NCI-H2171 (cell line): ENCODE results near the gene DLG2.

Experiments used
- DNase-seq: peaks from one replicate; lab custom pipeline; 2025; lab: John Stamatoyannopoulos, UW

DLG2 gene

DNA sequence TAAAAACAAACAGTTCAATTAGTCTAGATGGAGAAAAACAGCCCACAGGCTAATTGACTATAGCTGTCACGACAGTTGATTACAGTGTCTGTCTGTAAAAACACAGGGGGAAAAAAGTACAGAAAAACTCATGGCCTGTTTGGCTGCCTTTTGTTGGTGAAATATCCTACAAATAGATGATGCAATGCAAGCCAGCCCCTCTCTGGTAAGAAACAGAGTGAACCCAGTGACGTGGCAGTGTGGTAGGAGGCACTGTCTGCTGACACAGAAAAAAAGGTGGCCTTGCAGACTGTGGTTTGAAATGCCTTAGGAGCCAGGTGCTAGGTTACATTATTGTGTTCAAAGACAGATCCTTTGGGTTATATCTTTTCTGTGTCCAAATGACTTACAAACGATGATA lies 1909.6 kb downstream of the DLG2 start:
- no peak for DNase-seq

GRCh38 chr11:83715927-83716535 lies 1911.1 kb downstream of the DLG2 start:
- no peak for DNase-seq

DNA sequence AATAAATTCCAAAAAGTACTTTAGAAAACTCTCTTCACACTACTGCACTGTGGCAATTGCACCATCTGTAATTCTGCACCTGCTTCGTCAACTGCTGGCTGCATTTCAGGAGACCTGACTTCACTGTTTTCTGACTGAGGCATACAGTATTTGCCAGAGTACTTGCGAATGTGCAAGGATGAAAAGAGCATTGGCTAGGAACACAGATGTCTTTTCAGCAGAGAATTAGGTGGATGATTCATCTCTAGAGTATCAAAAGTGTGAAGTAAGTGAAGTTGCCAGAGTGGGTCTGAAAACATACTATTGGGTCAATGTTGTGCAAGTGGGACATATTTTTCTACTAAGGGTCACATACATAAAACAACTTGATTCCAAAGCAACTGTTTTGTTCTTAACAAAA lies 1913.4 kb downstream of the DLG2 start:
- DNase-seq: no peak

- DNase-seq: no peak
These were observed 1916.0 kb downstream of the DLG2 start for GRCh38 chr11:83711106-83711527.

DNA sequence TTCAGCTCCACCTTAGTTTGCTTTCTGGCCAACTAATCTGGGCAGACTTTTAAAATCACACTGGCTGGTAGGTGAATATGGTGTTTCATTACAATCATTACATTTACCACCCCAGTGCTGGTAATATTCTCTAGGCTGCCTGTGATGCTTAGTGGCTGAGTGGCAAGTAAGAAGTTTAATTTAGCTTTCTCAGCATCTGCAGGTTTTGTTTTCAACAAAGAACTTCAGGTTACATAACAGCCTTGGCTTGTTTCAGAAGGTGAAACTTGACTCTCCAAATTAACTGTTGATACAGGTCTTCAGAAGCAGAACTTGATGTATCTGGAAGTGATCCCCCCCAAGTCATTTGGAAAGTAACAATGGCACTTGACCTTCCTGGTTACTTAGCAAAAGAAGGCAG lies 1917.7 kb downstream of the DLG2 start:
- no peak for DNase-seq

DNA sequence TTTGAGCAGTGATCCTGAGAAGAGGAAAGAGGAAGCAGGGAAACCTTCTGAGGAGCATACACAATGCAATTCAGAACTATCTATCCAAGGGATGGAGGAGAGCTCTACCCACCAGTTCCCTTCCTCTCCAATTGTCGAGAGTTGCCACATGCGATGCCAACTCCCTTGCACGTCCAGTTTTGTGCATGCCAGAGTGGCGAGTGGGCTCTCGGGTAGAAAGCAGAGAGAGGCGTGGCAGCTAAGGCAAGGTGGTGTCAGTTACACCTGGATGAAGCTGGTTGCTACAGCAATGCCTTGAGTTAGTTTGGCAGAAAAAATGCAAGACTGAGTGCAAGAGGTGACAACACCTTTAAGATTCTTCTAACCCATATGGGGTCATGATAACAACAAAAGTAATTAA lies 1920.6 kb downstream of the DLG2 start:
- DNase-seq: no peak

DNA sequence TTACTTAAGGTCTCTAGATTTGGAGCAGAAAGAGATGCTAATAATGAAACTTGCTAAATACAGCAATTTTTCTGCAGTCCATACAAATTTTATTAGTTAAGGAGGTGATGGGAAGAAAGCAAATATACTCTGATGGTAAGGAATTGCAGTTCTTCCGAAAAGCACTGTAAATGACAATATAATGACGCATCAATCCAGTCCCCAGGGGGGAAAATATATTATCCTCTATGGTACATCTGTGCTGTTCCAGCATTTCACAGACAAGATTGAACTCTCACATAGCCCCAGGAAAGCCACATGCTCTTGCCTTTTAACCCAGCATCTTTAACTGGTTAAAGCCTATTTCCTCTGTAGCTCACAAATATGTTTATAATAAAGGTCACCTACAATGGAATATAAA lies 1924.3 kb downstream of the DLG2 start:
- no peak for DNase-seq

- no peak for DNase-seq
These were observed 1929.6 kb downstream of the DLG2 start for GRCh38 chr11:83697518-83697917.

GRCh38 chr11:83695046-83695445 lies 1932.1 kb downstream of the DLG2 start:
- no peak for DNase-seq

DNA sequence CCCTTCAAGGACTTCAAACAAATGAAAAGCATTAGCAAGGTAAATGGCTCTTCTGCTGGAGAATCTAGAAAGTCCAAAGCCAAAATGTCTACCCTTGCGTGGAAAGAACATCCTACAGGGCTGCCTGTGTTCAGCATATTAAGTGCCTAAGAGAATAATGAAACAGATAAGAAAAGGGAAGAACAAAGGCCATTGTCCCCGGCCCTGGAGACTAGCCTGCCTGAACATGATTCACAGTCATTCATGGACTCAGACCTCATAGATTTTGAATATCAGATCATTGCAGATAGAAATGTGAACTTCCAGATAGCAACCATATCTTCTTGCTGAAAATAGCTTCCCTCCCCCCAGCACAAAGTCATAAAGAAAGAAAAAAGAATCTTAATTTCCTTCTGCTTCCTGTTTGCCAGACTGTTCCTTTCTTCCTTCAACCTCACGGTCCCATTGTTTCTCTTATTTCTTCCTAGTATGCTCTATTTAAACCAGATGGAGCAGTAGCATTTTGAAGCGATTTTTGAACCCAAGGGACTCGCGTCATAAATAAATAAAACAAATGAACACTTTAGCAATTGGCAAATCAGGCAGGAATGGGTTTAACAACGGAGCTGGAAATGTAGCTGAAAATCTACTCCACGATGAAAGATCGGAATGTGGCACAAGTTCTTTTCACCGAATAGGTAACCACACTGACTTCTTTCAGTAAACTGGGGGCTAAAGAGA lies 1932.8 kb downstream of the DLG2 start:
- DNase-seq: no peak

GRCh38 chr11:83693306-83693992 lies 1933.7 kb downstream of the DLG2 start:
- DNase-seq: no peak

GRCh38 chr11:83692675-83693074 lies 1934.5 kb downstream of the DLG2 start:
- DNase-seq: no peak

DNA sequence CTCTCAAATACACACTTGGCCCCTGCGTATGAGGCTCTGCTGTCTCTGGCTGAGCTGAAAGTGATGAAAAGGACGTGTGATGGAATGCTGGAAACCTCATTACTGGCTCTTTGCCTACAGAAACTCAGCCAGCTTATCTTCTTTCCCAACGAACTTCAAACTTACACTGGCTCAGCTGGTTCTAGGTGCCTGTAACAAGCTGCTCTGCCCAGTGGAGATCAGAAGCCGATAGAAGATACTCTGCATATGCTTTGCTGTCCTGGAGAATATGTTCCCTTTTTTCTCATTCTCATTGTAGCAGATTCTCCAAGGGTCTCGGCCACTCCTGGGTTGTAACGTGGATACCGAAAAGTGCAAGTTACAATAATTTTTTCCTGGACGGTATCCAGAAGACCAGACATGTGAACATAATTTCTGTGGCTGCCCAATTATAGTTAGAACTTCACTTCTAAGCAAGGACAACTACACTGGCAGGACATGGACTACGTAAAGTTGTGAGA lies 1935.6 kb downstream of the DLG2 start:
- no peak for DNase-seq

DNA sequence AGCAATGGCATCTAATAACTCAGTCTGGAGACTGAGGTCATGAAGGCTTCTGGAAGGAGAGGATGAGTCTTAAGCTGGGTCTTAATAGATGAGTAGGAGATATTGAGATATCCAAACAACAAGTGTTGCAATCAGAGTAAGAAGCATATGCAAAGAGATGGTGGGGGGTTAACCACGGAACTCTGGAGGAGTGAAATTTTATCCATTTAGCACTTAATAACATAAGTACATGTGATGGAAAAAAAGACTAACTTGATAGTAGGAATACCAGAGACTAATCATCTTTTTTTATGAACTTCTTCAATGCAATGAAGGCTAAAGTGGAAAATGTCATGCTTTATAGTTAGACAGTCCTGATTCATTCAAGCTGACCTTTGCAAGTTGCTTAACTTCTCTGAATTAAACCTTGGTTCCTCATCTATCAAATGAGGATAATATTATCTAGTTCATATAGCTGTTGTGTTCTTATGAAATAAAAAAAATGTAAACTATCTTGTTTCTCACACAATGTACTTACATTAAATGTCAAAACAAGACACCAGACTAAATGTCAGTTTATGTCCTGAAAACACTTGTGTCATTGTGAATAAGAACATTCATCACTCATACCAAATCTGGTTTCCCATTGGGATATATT lies 1937.9 kb downstream of the DLG2 start:
- no peak for DNase-seq

DNA sequence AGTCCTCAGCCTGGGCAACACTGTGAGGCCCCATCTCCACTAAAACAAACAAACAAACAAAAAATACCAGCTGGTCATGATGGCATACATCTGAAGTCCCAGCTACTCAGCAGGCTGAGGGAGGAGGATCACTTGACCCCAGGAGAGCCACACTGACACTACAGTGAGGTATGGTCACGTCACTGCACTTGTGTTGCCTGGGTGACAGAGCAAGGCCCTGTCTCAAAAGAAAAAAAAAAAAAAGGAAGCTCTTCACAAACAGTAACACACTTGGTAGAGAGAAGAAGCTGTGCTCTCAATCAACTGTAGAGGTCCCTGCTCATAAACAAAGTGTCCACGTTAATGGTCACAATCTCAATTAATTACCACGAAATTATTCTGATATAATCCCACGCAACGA lies 1939.4 kb downstream of the DLG2 start:
- no peak for DNase-seq

- no peak for DNase-seq
These were observed 1941.4 kb downstream of the DLG2 start for GRCh38 chr11:83685730-83686129.

GRCh38 chr11:83684071-83684470 lies 1943.1 kb downstream of the DLG2 start:
- DNase-seq: no peak

- DNase-seq: no peak
These were observed 1944.6 kb downstream of the DLG2 start for GRCh38 chr11:83682611-83682973.

GRCh38 chr11:83681906-83682610 lies 1945.1 kb downstream of the DLG2 start:
- no peak for DNase-seq

DNA sequence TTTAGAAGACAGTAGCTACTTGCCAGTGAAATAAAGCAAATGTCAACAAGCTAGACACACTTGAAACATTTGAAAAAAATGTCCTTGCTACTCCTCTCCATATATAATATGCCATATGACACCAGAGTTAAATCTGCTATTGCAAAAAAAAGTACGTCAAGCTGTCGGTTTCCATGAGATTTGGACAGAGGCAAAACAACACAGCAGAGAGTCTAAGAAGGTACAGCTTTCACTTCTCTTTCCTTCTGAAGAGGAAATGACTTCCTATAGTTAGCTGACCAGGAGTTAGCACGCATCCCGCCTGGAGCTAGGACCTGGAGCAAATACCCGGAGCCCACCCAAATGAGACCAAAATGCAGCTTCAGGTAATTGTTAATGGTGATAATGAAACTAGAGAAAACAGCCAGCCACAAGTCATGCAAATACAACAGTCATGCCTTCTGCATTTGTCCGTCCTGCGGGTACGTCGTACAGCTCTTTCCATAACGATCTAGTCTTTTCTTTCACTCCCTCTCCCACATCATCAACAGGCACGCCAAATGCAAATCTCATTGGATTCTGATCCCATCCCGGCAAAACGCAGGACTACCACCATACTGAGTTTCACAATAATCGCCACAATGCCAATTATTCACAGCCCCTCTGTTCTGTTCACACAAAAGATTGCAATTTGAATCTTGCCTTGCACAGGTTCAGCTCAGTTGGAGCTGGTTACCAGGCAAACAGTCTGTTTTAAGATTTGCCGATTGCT lies 1945.9 kb downstream of the DLG2 start:
- DNase-seq: peak; percentile 28

DNA sequence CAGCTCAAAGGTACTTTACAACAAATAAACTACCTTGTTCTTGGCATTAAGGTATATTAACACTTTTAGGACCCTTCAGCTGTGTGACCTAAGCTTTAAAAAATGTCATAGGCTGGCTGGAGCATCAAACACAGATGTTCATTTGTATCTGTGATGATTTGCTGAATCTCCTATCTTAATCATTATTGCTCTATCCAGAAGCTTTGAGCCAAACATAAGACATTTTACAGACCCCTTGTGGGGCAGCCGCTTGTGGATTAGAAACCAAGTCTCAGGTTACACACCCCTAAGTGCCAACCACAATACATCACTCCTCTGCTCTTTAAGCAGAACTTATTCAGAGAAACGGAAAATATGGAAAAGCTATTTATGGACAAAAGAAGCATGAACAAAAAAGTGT lies 1946.8 kb downstream of the DLG2 start:
- DNase-seq: no peak
